Ishikawa (cell line): ENCODE results near the gene PLPP1.

Experiments
- CREB1 ChIP-seq: IDR thresholded peaks from 2 replicates; pipeline ENCODE4 v1.6.1; 2012; ENCODE audit warnings: low read depth
- EGR1 ChIP-seq: IDR thresholded peaks from 2 replicates; pipeline ENCODE4 v1.6.1; 2012
- EP300 ChIP-seq: IDR thresholded peaks from 2 replicates; pipeline ENCODE4 v1.6.1; 2012; ENCODE audit warnings: borderline replicate concordance
- FOXM1 ChIP-seq: IDR thresholded peaks from 2 replicates; pipeline ENCODE4 v1.6.1; 2012; ENCODE audit warnings: low read depth, borderline replicate concordance
- NFIC ChIP-seq: IDR thresholded peaks from 2 replicates; pipeline ENCODE4 v1.6.1; 2012
- RAD21 ChIP-seq: IDR thresholded peaks from 2 replicates; pipeline ENCODE4 v1.6.1; 2012; ENCODE audit warnings: low read depth
- TAF1 ChIP-seq: IDR thresholded peaks from 2 replicates; pipeline ENCODE4 v1.6.1; 2012; ENCODE audit warnings: low read depth, mild to moderate bottlenecking
- TCF12 ChIP-seq: IDR thresholded peaks from 2 replicates; pipeline ENCODE4 v1.6.1; 2012; ENCODE audit warnings: low read depth
- TEAD4 ChIP-seq: IDR thresholded peaks from 2 replicates; pipeline ENCODE4 v1.6.1; 2012
- YY1 ChIP-seq: IDR thresholded peaks from 2 replicates; pipeline ENCODE4 v1.6.1; 2012; ENCODE audit warnings: low read depth
- TF ChIP-seq, protein P1 (sequence below): IDR thresholded peaks from 2 replicates; pipeline ENCODE4 v1.6.1; 2012
- TF ChIP-seq, protein P2 (sequence below): IDR thresholded peaks from 2 replicates; pipeline ENCODE4 v1.6.1; 2012
- TF ChIP-seq, protein P3 (sequence below): IDR thresholded peaks from 2 replicates; pipeline ENCODE4 v1.6.1; 2012; ENCODE audit warnings: low read depth, mild to moderate bottlenecking

DNA sequence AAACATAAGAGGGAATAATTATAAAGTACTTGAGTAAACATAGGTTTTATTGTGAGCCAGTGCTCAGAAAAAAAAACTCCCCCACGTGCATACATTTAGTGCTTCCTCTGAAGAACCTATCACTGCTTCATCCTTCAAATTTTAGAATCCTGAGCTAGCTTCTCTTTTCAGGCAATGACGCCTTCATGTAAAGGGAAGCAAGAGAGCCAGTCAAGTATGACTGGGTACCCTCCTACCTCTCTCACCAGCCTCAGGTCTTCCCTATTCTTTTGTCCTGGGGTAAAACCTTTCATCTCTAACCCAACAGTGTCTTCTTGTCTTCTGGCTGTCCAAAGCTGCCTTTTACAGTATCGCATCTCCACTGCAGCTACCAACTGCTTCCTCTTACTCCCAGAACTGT lies 32.0 kb downstream of the PLPP1 start:
- TF ChIP-seq FOXM1 (no peak), CREB1 (no peak), EGR1 (no peak), RAD21 (no peak), EP300 (no peak), TAF1 (no peak), YY1 (no peak), TEAD4 (no peak), NFIC (no peak), TCF12 (no peak)
- TF ChIP-seq, protein P1, sequence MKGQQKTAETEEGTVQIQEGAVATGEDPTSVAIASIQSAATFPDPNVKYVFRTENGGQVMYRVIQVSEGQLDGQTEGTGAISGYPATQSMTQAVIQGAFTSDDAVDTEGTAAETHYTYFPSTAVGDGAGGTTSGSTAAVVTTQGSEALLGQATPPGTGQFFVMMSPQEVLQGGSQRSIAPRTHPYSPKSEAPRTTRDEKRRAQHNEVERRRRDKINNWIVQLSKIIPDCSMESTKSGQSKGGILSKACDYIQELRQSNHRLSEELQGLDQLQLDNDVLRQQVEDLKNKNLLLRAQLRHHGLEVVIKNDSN, result no peak
- TF ChIP-seq, protein P2, sequence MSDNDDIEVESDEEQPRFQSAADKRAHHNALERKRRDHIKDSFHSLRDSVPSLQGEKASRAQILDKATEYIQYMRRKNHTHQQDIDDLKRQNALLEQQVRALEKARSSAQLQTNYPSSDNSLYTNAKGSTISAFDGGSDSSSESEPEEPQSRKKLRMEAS, result no peak
- TF ChIP-seq, protein P3, sequence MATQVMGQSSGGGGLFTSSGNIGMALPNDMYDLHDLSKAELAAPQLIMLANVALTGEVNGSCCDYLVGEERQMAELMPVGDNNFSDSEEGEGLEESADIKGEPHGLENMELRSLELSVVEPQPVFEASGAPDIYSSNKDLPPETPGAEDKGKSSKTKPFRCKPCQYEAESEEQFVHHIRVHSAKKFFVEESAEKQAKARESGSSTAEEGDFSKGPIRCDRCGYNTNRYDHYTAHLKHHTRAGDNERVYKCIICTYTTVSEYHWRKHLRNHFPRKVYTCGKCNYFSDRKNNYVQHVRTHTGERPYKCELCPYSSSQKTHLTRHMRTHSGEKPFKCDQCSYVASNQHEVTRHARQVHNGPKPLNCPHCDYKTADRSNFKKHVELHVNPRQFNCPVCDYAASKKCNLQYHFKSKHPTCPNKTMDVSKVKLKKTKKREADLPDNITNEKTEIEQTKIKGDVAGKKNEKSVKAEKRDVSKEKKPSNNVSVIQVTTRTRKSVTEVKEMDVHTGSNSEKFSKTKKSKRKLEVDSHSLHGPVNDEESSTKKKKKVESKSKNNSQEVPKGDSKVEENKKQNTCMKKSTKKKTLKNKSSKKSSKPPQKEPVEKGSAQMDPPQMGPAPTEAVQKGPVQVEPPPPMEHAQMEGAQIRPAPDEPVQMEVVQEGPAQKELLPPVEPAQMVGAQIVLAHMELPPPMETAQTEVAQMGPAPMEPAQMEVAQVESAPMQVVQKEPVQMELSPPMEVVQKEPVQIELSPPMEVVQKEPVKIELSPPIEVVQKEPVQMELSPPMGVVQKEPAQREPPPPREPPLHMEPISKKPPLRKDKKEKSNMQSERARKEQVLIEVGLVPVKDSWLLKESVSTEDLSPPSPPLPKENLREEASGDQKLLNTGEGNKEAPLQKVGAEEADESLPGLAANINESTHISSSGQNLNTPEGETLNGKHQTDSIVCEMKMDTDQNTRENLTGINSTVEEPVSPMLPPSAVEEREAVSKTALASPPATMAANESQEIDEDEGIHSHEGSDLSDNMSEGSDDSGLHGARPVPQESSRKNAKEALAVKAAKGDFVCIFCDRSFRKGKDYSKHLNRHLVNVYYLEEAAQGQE, result no peak
